Right kidney (tissue), 1 donor: Measurements from ENCODE around the gene JPH4.

Source experiments
- DNase-seq: peaks from one replicate; pipeline ENCODE4 v3.0.0-alpha.2; 2016

The JPH4 gene

DNA sequence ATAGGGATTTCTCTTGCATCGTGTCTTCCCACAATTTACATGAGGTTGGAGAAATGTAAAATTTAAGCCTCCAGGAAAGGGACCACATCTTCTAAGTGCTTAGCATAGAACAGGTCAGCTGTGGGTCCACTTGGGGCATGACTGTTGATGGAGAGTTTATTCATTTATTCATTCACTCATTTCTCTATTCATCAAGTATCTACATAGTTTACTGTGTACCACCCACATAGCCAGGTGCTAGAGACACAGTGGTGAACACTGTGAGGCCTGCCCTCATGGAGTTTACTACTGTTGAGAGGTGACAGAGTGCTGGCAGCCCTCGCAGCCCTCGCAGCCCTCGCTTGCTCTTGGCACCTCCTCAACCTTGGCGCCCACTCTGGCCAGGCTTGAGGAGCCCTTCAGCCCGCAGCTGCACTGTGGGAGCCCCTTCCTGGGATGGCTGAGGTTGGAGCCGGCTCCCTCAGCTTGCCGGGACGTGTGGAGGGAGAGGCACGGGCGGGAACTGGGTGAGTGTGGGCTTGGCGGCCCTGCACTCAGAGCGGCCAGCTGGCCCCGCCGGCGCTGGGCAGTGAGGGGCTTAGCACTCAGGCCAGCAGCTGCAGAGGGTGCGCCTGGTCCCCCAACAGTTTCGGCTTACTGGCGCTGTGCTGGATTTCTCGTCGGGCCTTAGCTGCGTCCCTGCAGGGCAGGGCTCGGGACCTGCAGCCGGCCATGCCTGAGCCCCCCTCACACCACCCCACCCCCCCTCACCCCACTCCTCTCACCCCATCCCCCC is 1.7 kb upstream of the JPH4 start:
- DNase-seq: no peak

- DNase-seq: no peak
These were observed 1.1 kb upstream of the JPH4 start for GRCh38 chr14:23579739-23580138.

GRCh38 chr14:23579311-23579630 is 681 bp upstream of the JPH4 start:
- no peak for DNase-seq

- no peak for DNase-seq
These were observed 739 bp downstream of the JPH4 start for GRCh38 chr14:23577710-23578392.

- DNase-seq: peak; percentile 63
These were observed 1.4 kb downstream of the JPH4 start for GRCh38 chr14:23577004-23577681.

DNA sequence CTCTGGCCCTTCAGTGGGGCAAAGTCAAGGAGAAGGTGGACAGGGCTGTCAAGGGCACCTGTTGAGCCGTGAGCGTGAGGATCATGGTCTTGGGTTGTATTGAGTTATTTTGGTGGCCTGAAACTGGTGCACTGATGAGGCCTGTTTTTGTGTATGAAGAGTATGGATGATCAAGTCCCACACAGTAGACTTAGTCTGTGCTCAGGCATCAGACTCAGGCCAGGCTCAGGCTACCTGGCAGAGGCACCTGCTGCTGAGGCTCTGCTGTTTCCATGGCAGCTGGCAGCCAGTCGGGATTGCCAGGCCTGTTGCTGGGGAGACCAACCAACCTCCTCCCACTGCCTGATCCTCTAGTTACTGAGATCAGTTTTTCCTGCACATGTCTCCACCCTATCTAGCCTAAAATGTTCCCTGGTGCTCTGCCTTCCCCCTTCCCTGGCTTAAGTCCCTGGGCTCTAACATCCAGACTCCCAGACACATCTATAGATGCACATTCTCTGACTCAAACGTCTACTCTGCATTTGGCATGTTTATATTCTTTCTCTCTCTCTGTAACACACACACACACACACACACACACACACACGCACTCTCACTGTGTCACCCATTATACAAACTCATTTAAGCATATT is 5.1 kb downstream of the JPH4 start:
- no peak for DNase-seq

GRCh38 chr14:23572836-23573235 is 5.8 kb downstream of the JPH4 start:
- no peak for DNase-seq

DNA sequence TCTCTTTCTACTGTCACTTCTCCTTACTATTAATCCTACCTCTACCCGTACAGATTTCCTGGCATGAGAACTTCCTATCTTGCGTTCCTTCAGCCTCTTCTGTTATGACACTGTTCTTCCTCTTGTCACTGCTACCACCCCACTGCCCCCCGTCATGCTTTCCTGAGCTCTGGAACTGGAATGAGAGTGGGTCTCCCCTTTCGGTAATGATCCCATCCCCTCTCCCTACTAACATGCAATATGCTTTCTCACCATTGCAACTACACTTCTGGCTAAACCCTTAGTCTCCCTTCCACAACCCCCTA is 6.1 kb downstream of the JPH4 start:
- no peak for DNase-seq

GRCh38 chr14:23571701-23572523 is 6.7 kb downstream of the JPH4 start:
- no peak for DNase-seq

- DNase-seq: no peak
These were observed 7.6 kb downstream of the JPH4 start for GRCh38 chr14:23570806-23571483.

DNA sequence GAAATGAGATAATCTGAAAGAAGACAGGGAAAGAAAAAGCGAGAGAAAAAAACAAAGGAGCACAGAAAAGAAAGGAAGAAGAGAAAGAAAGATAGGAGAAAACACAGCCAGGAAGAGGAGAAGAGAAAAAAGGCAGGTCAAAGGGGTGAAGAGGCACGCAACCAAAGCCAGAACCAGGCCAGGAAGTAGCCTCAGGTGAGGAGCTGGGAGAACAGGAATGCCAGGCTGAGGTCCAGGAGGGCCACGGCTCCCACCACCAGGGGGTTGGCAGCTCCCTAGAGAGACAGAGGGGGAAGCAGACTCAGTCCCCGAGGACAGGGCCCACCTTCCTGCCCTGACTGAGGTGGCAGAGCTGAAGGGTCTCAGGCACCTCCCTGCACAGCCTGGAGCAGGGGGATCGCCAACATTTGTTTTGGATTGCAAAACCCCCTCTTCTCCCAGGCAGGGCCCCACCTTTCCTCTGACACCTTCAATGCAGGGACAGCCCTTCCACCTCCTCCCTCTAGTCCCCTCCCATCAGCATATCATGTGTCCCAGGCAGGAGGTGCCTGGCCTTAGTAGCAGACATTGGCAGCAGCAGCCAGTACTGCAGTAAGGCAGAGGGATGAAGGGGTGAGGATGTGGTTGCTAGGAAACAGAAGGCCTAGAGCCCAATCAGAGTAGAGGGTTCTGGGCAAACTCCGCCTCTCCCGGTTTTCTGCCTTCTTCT is 9.0 kb downstream of the JPH4 start:
- DNase-seq: no peak

- DNase-seq: no peak
These were observed 9.8 kb downstream of the JPH4 start for GRCh38 chr14:23568600-23569331.

DNA sequence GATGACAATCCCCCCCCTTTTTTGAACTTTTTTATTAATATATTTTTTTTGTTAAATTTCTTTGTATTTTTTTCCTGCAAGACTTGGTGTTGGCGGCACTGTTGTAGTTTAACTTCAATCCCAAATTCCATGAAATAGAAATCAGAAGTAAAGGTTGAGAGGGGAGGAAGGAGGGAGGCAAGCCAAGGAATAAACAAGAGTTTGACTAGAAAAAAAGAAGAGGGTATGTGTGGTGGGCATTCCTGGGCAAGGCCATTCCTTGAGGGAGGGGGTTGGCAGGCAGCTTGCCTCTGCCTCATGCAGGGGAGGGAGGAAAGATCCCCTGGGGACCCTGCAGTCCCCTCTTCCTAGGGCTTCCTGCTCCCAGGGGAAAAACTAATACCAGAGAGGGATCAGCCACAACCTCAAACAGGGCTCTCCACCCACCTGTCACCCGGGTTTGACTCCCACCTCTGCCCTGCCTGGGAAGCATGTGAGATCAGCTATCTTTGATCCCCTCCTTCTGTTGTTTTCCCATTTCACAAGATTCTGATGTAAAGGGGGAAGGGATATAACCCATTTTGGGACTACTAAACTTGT is 10.5 kb downstream of the JPH4 start:
- DNase-seq: no peak

DNA sequence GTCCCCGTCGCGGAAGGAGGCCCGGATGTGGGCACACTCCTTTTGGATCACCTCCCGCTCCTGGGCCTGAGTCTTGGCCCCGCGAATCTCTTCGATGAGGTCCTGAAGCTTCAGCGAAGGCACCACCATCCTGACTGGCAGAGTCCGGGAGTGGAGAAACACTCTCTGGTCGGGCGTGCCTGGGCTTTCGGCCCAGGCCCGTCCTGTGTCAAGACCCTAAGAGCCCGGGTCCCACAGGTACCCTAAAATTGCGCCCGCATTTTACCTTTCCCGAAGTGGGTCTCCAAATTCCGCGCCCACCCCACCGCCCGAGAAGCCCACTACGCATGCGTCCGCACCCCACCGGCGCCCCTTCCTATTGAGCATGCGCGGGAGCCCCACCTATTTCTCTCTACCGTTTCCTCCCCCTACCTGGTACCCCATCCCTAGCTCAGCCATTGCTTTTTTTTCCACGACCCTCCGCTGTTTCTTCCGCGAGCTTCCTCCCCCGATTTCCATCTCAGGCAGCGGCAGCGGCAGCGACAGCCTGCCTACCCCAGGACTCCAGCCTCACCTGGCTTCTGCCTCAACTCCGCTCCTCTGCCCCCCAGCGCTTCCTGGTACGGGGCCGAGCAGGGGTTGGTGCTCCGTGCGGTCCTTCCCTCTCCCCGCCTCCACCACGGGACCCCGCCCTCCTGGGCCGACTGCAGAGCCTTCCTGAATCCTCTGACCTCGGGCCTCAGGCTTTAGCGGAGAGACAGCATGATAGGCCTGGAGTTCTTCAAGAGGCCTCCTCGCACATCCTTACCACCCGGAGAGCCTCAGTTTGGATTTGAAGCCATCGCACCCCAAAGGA is 11.2 kb downstream of the JPH4 start, which contains the start of gene AP1G2:
Gene AP1G2, minus strand, starts transcription at position 606 of the 835 bp plus-strand sequence. Its CDS starts 477 bp downstream, at position 129.
- DNase-seq: peak; percentile 93

GRCh38 chr14:23566778-23567185 is 11.8 kb downstream of the JPH4 start:
- no peak for DNase-seq

DNA sequence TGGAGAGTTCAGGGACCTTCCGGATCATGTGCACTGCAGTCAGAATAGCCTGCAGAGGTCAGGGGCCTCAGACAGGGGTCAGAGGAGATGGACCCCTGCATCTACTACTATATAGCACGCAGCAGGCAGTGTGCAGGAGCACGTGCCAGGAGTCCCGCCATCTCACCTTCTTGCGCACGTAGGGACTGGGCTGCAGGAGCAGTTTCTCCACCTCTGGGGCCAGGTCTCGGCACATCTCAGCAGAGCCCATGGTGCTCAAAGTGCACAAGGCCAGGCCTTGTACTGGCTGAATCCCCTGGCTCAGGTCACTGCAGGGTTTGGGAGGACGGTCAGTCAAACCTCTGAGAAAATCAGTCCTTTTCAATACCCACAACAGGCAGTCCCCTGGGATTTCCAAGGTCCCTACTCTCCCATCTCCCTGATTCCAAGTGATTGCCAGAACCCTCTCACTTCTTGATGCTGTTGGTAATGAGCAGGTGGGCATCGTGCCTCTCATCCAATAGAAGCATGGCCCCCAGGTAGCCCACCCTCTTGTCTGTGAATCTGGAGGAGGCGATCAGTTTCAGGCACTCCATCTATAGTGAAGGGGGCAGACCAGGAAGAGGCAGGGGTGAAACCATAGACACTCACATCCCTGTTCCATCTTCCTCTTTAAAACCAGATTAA is 12.3 kb downstream of the JPH4 start:
- no peak for DNase-seq

DNA sequence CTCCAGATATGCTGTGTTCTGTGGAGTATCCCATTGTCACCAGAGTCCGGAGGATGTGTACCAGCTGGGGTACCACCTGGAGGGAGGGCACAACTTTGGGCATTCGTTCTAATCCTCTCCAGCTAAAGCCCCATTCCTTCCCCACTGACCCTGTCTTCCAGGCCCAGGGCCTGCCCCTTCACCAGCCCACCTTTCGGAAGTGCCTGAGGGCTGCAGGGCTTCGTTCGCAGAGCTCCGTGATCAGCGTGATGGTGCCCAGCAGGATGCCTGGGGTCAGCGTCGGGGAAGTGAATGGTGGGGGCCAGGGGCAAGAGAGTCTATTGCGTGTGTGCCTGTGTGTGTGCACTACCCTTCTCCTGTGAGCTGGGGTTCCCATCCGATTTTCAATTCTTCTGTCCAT is 13.0 kb downstream of the JPH4 start:
- DNase-seq: no peak

- no peak for DNase-seq
These were observed 13.7 kb downstream of the JPH4 start for GRCh38 chr14:23564876-23565275.
